ENCODE measurements around the gene RGP1.

RGP1 gene

DNA sequence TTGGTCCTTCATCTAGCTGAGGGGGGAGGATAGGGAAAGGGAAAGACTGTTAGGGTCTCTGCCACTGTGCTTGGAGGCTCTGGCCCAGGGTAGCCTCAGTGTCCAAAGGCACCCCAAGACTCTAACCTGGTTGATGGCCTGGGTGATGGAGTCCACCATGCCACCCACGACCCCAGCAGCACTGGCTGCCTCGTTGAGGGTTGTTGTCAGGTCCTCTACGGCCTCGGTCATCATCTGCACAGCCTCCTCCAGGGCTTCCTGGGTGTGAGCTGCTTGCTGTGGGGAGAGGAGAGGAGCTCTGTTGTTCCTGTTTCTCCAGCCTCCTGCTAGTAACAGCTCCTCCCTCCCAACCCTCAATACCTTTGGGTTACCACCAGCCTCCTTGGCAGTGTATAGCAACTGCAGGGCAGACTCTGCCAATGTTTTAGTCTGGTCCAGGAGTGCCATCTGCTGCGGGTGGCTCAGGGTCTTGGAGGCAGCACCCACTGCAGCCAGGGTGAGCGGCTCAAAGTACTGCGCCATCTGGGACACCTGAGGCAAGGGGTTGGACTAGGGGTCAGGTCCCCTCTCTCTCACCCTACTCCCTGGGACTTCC, 43.2 kb upstream of the RGP1 start:
- TF ChIP-seq, protein P1, sequence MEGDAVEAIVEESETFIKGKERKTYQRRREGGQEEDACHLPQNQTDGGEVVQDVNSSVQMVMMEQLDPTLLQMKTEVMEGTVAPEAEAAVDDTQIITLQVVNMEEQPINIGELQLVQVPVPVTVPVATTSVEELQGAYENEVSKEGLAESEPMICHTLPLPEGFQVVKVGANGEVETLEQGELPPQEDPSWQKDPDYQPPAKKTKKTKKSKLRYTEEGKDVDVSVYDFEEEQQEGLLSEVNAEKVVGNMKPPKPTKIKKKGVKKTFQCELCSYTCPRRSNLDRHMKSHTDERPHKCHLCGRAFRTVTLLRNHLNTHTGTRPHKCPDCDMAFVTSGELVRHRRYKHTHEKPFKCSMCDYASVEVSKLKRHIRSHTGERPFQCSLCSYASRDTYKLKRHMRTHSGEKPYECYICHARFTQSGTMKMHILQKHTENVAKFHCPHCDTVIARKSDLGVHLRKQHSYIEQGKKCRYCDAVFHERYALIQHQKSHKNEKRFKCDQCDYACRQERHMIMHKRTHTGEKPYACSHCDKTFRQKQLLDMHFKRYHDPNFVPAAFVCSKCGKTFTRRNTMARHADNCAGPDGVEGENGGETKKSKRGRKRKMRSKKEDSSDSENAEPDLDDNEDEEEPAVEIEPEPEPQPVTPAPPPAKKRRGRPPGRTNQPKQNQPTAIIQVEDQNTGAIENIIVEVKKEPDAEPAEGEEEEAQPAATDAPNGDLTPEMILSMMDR (conservative IDR thresholded peaks at IDR 0.05; ENCODE audit: low read depth, low read length): no peak
- no peak overlapping the region for H3K4me3 ChIP-seq (ENCODE audit: low read depth, low read length)
- no peak for DNase-seq (ENCODE audit: low read depth)

DNA sequence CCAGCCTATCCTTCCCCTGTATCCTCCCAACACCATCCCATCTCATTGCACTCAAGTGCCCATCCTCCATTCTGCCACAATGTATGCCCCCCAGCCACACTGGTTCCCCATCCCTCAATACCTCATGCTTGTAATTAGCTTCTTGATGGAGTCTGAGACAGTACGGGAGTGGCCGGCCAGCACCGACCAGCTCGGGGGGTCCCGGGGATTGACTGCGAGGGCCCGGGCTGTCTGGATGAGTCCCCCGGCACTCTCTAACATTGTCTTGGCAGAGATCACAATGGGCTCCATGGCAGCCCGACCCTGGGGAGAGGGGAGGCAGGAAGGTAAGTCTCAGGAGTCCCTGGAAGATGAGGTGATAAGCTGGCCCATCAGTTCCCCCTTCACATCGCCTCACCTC, 42.1 kb upstream of the RGP1 start:
- no peak overlapping the region for H3K4me3 ChIP-seq (ENCODE audit: low read depth, low read length)
- TF ChIP-seq, protein P1 (conservative IDR thresholded peaks at IDR 0.05; ENCODE audit: low read depth, low read length): no peak
- DNase-seq (ENCODE audit: low read depth): no peak

DNA sequence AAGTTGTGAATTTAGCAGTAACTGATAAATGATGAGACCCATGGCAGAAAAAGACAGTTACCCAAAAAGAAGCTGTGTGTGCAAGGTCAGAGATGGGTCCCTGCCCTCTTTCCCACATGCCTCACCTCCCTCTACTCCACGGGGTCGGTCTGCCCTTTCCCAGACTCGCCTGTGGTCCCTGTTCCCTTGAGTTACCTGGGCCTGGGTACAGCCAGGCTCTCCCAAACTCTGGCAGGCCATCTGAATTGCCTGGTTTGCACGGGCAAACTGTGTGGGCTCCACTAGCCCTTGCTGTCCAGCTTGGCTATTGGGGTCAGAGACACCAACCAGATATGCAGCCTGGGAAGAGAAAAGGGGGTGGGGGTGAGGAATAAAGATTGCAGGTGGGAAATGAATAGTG, 40.9 kb upstream of the RGP1 start:
- no peak overlapping the region for H3K4me3 ChIP-seq (ENCODE audit: low read depth, low read length)
- no peak for DNase-seq (ENCODE audit: low read depth)
- TF ChIP-seq, protein P1 (conservative IDR thresholded peaks at IDR 0.05; ENCODE audit: low read depth, low read length): no peak

DNA sequence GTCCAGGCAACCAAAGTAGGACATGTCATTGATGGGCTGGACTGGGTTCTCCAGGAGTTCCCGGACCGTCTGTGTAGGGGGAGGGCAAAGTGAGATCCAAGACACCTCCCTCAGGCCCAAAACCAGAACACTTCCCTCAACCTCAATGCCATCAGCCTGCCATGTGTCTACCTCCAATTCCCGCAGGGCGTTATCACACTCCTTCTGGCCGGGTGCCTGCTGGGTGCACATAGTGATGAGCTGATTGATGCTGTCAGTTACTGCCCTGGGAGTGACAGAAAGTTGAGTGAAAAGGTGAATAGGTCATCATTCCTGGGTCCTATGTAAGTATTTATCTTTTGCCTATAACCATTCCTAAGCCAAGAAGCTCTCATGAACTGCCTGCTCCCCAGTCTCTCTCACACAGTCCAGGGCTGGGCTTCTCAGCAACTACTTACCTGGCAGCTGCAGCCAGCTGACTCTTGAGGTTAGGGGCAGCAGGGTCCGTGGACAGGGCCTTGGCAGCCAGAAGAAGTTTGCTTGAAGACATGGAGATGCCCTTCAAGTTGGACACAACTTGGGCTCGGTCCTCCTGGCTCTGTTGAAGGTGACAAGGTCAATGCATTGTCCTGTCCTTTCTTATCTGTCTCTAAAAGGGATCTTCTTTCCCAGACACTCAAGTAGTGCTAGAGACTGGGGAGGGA, 38.1 kb upstream of the RGP1 start:
- TF ChIP-seq, protein P1 (conservative IDR thresholded peaks at IDR 0.05; ENCODE audit: low read depth, low read length): no peak
- H3K4me3 ChIP-seq (ENCODE audit: low read depth, low read length): no peak overlapping the region
- DNase-seq (ENCODE audit: low read depth): no peak

DNA sequence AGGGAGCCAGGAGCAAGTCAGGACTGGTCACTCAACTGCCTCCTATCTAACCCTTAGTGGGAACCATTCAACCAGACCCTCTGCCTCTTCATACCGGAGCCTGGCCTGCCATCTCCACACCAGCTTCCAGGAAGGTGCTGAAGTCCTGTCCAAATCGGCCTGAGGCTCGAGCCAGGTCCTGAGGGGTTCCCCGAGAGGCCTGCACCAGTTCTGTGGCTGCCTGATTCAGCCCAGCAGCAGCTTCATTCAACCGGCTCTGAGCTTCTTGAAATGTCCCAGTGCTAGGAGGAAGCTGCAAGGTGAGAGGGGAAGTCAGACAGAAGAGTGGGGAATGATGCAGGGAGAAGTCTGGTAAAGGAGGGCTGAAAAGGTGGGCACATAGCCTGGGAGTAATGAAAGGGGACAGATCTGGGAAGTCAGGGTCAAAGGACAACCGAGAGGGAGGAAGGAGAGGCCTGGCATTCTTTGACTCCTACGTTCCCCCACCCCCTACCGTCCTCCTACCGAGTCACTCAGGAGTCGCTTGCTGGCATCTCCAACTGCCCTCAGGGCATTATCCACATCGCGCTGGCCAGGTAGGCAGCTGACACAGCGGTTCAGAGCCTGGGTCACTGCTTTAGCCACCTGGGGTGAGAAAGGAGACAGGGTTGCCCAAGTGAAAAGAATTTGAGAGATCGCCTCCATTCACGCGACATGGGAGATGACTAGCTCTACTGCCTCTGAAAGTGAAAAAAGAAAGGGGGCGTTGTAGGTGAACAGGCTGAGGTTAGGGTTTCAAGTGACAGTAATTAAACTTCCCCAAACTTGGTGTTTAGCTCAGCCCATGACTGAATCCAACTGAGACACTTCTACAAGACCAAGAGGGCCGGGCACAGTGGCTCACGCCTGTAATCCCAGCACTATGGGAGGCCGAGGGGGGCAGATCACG, 37.3 kb upstream of the RGP1 start:
- DNase-seq (ENCODE audit: low read depth): no peak
- TF ChIP-seq, protein P1 (conservative IDR thresholded peaks at IDR 0.05; ENCODE audit: low read depth, low read length): no peak
- H3K4me3 ChIP-seq (ENCODE audit: low read depth, low read length): no peak overlapping the region

DNA sequence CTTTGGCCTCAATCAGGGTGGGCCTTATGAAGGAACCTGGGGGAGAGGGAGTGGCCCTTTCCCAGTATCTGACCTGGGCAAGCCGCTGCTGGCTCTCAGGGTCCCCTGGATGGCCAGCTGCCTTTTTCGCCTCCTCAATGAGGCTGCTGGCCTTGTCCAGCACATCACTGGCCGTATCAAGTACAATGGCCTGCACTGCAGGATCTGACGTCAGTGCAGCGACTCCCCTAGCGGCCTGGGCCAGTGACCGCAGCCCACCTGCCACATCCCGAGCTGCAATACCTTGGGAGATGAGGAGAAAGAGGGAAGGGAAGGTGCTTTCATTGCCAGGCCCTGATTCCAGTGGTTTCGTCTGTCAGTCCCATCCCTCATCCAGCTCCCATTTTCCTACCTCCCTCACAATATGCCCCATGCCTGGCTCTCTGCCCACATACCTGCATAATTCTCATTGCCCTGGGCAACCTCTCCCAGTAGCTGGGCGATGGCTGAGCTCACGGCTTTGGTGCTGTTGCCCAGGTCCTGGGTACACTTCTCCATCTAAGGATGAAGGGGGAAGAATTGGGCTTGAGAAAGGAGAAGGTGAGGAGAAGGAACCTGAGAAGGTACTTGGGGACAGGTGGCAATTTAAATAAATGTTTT, 36.2 kb upstream of the RGP1 start:
- TF ChIP-seq, protein P1 (conservative IDR thresholded peaks at IDR 0.05; ENCODE audit: low read depth, low read length): no peak
- H3K4me3 ChIP-seq (ENCODE audit: low read depth, low read length): no peak overlapping the region
- DNase-seq (ENCODE audit: low read depth): no peak
